Lower lobe of right lung (tissue), 2 donors: ENCODE measurements around the gene RSPH1. TPM values are rescaled to one million over a fixed set of nuclear protein-coding genes. Genes with fewer than 3 reads are reported as not detected.

Experiments used
- ATAC-seq, 2 donors: fragments of 200-7000 bp; cut with Tn5 transposase; one replicate each; pipeline ENCODE4 v1.9.1; 2020 to 2022; ENCODE audit warnings: mild to moderate bottlenecking in 2 of 2, moderate library complexity in 2 of 2
- DNase-seq: peaks from one replicate; pipeline ENCODE4 v3.0.0-alpha.2; 2020
- H3K27ac ChIP-seq: fragments of 200-600 bp; one replicate; pipeline ENCODE4 v1.8.0; 2022
- H3K27me3 ChIP-seq: fragments of 200-600 bp; one replicate; pipeline ENCODE4 v1.8.0; 2022; ENCODE audit warnings: low read depth
- H3K36me3 ChIP-seq: fragments of 200-600 bp; one replicate; pipeline ENCODE4 v1.8.0; 2022; ENCODE audit warnings: mild to moderate bottlenecking
- H3K4me1 ChIP-seq: fragments of 200-600 bp; one replicate; pipeline ENCODE4 v1.8.0; 2022
- H3K4me3 ChIP-seq: fragments of 200-600 bp; one replicate; pipeline ENCODE4 v1.8.0; 2022; ENCODE audit warnings: mild to moderate bottlenecking
- H3K9me3 ChIP-seq: fragments of 200-600 bp; one replicate; pipeline ENCODE4 v1.8.0; 2022
- CTCF ChIP-seq: fragments of 200-600 bp; IDR thresholded peaks from one replicate; pipeline ENCODE4 v1.8.0; 2022; ENCODE audit warnings: antibody characterized with exemption, mild to moderate bottlenecking
- intact Hi-C: fragments of 100-400 bp; cut with DNase I; formaldehyde crosslinking; loops from one replicate; pipeline ENCODE4 v1.11.0; 2022
- total RNA-seq: library from RNA; stranded (reverse); fragmentation: NEBNext Ultra II Directional; extraction: Animal tissue kit (Norgen Biotek cat#: 25700); gene quantifications from one replicate; pipeline ENCODE4 v1.2.1, GENCODE V29; 2021
- donor health status: DM: no; HTN: yes; CAD: no; lungs with severe emphysema.

The RSPH1 gene
- total RNA-seq, 1 donor from 2014 or later, result 18.1 TPM

GRCh38 chr21:42447182-42447581, 48.8 kb downstream of the RSPH1 start:
- Histone ChIP-seq H3K27ac (no peak overlapping the region), H3K27me3 (no peaks in the 10 kb centered on the region), H3K4me3 (no peak overlapping the region), H3K36me3 (no peaks in the 10 kb centered on the region), H3K4me1 (peaks cover 11% of the 10 kb centered on the region), H3K9me3 (no peaks in the 10 kb centered on the region)
- no peak for DNase-seq
- no peak for ATAC-seq
- intact Hi-C loops, result no loop called here
- TF ChIP-seq CTCF, result no peak

GRCh38 chr21:42446531-42446930, 49.5 kb downstream of the RSPH1 start:
- intact Hi-C loops, result no loop called here
- DNase-seq (no peak), ATAC-seq (no peak)
- TF ChIP-seq CTCF, result no peak
- Histone ChIP-seq H3K27me3 (no peaks in the 10 kb centered on the region), H3K9me3 (no peaks in the 10 kb centered on the region), H3K4me3 (no peak overlapping the region), H3K4me1 (peaks cover 11% of the 10 kb centered on the region), H3K36me3 (no peaks in the 10 kb centered on the region), H3K27ac (no peak overlapping the region)

GRCh38 chr21:42445311-42445710, 50.7 kb downstream of the RSPH1 start:
- H3K27me3 ChIP-seq, result no peaks in the 10 kb centered on the region
- DNase-seq (no peak), ATAC-seq (no peak)
- intact Hi-C loops, result no loop called here
- no peak for TF ChIP-seq CTCF
- no peak overlapping the region for H3K4me3 ChIP-seq
- H3K4me1 ChIP-seq, result peaks cover 8% of the 10 kb centered on the region
- H3K27ac ChIP-seq, result no peak overlapping the region
- no peaks in the 10 kb centered on the region for H3K36me3 ChIP-seq
- no peaks in the 10 kb centered on the region for H3K9me3 ChIP-seq

GRCh38 chr21:42444745-42445059, 51.3 kb downstream of the RSPH1 start:
- Histone ChIP-seq H3K4me1 (peaks cover 2% of the 10 kb centered on the region), H3K36me3 (no peaks in the 10 kb centered on the region), H3K27ac (no peak overlapping the region), H3K27me3 (no peaks in the 10 kb centered on the region), H3K4me3 (no peak overlapping the region), H3K9me3 (no peaks in the 10 kb centered on the region)
- intact Hi-C loops, result no loop called here
- no peak for TF ChIP-seq CTCF
- DNase-seq (no peak), ATAC-seq (no peak)

GRCh38 chr21:42443876-42444744, 51.9 kb downstream of the RSPH1 start:
- intact Hi-C loops, result no loop called here

More at GRCh38 chr21:42443876-42444744, 51.9 kb downstream of the RSPH1 start:
- H3K4me1 ChIP-seq, result no peaks in the 10 kb centered on the region
- H3K9me3 ChIP-seq, result no peaks in the 10 kb centered on the region
- H3K27ac ChIP-seq, result no peak overlapping the region
- H3K36me3 ChIP-seq, result no peaks in the 10 kb centered on the region
- no peak overlapping the region for H3K4me3 ChIP-seq
- ATAC-seq (no peak), DNase-seq (no peak)
- H3K27me3 ChIP-seq, result no peaks in the 10 kb centered on the region
- no peak for TF ChIP-seq CTCF
